ENCODE measurements around the gene SLC12A3.

- TF ChIP-seq CTCF (IDR thresholded peaks at IDR 0.05), result peak; percentile 100
- TF ChIP-seq ZFX (IDR thresholded peaks at IDR 0.05; ENCODE audit: borderline replicate concordance), result no peak
These were observed 99.5 kb downstream of the SLC12A3 start for GRCh38 chr16:56964243-56965148.
